ENCODE data around the gene SH2B2. TPM values are rescaled to one million over a fixed set of nuclear protein-coding genes. Genes with fewer than 3 reads are reported as not detected.
A peak's percentile ranks its signal among the peaks of the same experiment; 100 is the strongest.

The SH2B2 gene
- total RNA-seq, 2 experiments from 2014 or later: 2.1 to 2.3 TPM

DNA sequence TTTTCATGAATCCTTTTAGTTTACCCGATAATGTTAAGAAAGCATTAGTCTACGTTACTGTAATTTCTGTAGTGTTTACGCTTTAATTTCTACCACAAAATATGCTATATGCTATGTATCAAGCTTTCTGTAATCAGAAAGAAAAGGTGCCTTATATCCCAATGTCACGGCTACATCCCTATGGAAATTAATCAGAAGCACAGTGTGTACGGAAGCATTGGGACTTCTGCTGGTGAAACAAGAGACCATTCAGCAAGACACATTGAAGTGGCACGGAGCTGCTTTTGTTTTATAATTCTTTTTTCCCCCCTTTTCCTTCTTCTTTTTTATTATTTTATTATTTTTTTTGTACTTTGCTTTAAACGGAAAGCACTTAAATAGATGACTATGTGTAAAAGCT lies 31.2 kb upstream of the SH2B2 start:
- no peak overlapping the region for H3K27ac Mint-ChIP-seq
- H3K4me1 Mint-ChIP-seq: no peaks in the 10 kb centered on the region
- CTCF ChIA-PET: no interaction called here
- no peak for DNase-seq
- no peaks in the 10 kb centered on the region for H3K27me3 Mint-ChIP-seq
- no peaks in the 10 kb centered on the region for H3K9me3 Mint-ChIP-seq
- POLR2A ChIA-PET: no interaction called here
- no peak overlapping the region for H3K4me3 Mint-ChIP-seq
- no peaks in the 10 kb centered on the region for H3K36me3 Mint-ChIP-seq (ENCODE audit: low read depth)

DNA sequence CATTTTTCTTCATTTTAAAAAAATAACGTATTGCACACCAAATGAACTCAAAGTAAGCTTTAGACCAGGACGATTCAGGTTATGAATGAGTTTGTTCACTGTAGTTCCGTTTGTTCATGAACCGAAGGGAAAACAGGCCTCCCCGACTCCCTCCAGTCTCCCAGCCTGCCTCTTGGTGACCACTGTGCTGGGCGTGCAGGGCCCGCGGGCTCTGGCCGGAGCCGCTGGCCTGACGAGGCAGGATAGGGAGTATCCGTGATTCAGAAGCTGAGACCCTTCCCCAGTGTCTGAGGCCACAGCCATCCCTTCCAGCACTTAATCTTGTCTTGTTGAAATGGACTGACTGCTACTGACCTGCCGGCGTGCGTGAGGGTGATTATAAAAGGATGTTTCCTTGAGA lies 30.8 kb upstream of the SH2B2 start:
- no peaks in the 10 kb centered on the region for H3K9me3 Mint-ChIP-seq
- H3K27ac Mint-ChIP-seq: no peak overlapping the region
- H3K4me1 Mint-ChIP-seq: no peaks in the 10 kb centered on the region
- POLR2A ChIA-PET: no interaction called here
- no peak overlapping the region for H3K4me3 Mint-ChIP-seq
- no peak for DNase-seq
- CTCF ChIA-PET: no interaction called here
- H3K27me3 Mint-ChIP-seq: no peaks in the 10 kb centered on the region
- no peaks in the 10 kb centered on the region for H3K36me3 Mint-ChIP-seq (ENCODE audit: low read depth)

- H3K36me3 Mint-ChIP-seq (ENCODE audit: low read depth): no peaks in the 10 kb centered on the region
- CTCF ChIA-PET: no interaction called here
- DNase-seq: no peak
- no peaks in the 10 kb centered on the region for H3K27me3 Mint-ChIP-seq
- POLR2A ChIA-PET: no interaction called here
- H3K27ac Mint-ChIP-seq: no peak overlapping the region
- H3K9me3 Mint-ChIP-seq: no peaks in the 10 kb centered on the region
- no peaks in the 10 kb centered on the region for H3K4me1 Mint-ChIP-seq
- H3K4me3 Mint-ChIP-seq: no peak overlapping the region
These were observed 28.5 kb upstream of the SH2B2 start for GRCh38 chr7:102258073-102258748.

DNA sequence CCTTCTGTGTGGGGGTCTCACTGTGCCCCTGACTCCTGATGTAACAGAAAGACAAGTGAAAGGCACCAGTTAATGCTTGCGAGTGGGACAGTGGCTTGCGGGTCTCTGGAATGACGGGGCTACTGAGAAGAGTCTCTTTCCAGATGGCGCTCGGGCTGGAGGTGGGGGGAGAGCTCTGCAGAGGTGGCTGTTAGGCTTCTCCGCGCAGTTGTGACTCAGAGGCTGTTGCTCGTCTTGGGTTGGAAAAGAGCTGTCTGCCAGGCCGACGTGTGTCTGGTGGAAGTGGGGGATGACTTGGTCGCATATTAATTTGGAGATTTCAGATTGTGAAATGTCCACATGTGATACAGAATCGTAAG lies 27.9 kb upstream of the SH2B2 start:
- Mint-ChIP-seq H3K4me1 (no peaks in the 10 kb centered on the region), H3K9me3 (no peaks in the 10 kb centered on the region), H3K4me3 (no peak overlapping the region), H3K36me3 (ENCODE audit: low read depth) (no peaks in the 10 kb centered on the region), H3K27me3 (no peaks in the 10 kb centered on the region), H3K27ac (no peak overlapping the region)
- ChIA-PET POLR2A (no interaction called here), CTCF (no interaction called here)
- DNase-seq: no peak

- POLR2A ChIA-PET: no interaction called here
- CTCF ChIA-PET: no interaction called here
- no peak overlapping the region for H3K27ac Mint-ChIP-seq
- no peaks in the 10 kb centered on the region for H3K4me1 Mint-ChIP-seq
- no peak for DNase-seq
- no peaks in the 10 kb centered on the region for H3K27me3 Mint-ChIP-seq
- H3K36me3 Mint-ChIP-seq (ENCODE audit: low read depth): no peaks in the 10 kb centered on the region
- H3K4me3 Mint-ChIP-seq: no peak overlapping the region
- no peaks in the 10 kb centered on the region for H3K9me3 Mint-ChIP-seq
These were observed 25.8 kb upstream of the SH2B2 start for GRCh38 chr7:102260856-102261255.

GRCh38 chr7:102261451-102261850 lies 25.2 kb upstream of the SH2B2 start:
- no peaks in the 10 kb centered on the region for H3K36me3 Mint-ChIP-seq (ENCODE audit: low read depth)
- H3K9me3 Mint-ChIP-seq: no peaks in the 10 kb centered on the region
- H3K4me3 Mint-ChIP-seq: no peak overlapping the region
- H3K27ac Mint-ChIP-seq: no peak overlapping the region
- no peak for DNase-seq
- no peaks in the 10 kb centered on the region for H3K4me1 Mint-ChIP-seq
- CTCF ChIA-PET: no interaction called here
- no peaks in the 10 kb centered on the region for H3K27me3 Mint-ChIP-seq
- POLR2A ChIA-PET: no interaction called here

GRCh38 chr7:102262546-102262945 lies 24.1 kb upstream of the SH2B2 start:
- ChIA-PET POLR2A (no interaction called here), CTCF (no interaction called here)
- H3K27ac Mint-ChIP-seq: no peak overlapping the region
- no peaks in the 10 kb centered on the region for H3K4me1 Mint-ChIP-seq
- H3K36me3 Mint-ChIP-seq (ENCODE audit: low read depth): no peaks in the 10 kb centered on the region
- no peak for DNase-seq
- no peaks in the 10 kb centered on the region for H3K9me3 Mint-ChIP-seq
- H3K27me3 Mint-ChIP-seq: no peaks in the 10 kb centered on the region
- H3K4me3 Mint-ChIP-seq: no peak overlapping the region

DNA sequence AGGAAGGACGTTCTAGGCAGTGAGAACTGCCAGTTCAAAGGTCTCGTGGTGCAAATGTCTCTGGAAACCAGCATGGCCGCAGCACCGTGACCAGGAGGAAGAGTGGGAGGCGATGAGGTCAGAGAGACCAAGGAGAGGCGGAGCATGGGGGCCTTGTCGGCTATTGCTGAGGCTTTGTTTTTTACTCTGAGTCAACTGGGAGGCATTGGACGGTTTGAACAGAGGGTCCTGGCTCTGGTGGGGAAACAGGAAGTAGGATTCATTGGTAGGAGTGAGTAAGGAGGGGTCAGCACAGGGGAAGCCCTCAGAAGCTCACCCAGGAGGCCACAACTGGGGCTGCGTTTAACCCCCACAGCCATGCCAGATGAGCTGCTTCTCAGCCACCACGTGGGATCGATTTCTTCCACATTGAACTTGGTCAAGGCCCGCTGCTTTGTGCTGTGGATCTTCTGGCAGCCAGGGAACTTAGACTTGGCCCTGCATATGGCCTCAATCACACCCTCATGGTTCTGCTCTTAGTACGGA lies 22.2 kb upstream of the SH2B2 start:
- ChIA-PET POLR2A (no interaction called here), CTCF (no interaction called here)
- H3K27me3 Mint-ChIP-seq: no peaks in the 10 kb centered on the region
- no peaks in the 10 kb centered on the region for H3K9me3 Mint-ChIP-seq
- H3K4me1 Mint-ChIP-seq: no peaks in the 10 kb centered on the region
- H3K36me3 Mint-ChIP-seq (ENCODE audit: low read depth): no peaks in the 10 kb centered on the region
- no peak overlapping the region for H3K4me3 Mint-ChIP-seq
- DNase-seq: no peak
- no peak overlapping the region for H3K27ac Mint-ChIP-seq

DNA sequence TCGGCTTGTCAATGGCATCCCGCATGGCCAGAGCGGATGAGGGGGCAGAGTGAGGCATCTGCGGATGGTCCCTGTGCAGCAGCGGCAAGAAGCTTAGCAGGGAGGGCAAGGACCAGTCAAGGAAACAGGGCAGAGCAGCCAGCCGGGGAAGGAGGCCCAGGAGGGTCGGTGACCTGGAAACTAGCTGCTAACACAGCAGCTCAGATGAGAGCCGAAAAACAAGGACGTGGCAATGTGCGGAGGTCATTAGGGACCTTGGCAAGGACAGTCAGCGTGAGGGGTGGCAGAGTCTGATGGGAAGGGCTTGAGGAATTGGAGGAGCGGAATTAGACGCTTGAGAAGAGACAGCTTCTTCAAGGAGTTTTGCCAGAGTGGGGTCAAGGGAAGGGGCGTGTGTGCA lies 20.1 kb upstream of the SH2B2 start:
- CTCF ChIA-PET: no interaction called here
- DNase-seq: no peak
- Mint-ChIP-seq H3K27ac (no peak overlapping the region), H3K27me3 (no peaks in the 10 kb centered on the region), H3K36me3 (ENCODE audit: low read depth) (no peaks in the 10 kb centered on the region), H3K9me3 (no peaks in the 10 kb centered on the region), H3K4me3 (no peak overlapping the region), H3K4me1 (no peaks in the 10 kb centered on the region)
- POLR2A ChIA-PET: no interaction called here

GRCh38 chr7:102268635-102269034 lies 18.0 kb upstream of the SH2B2 start:
- no peak for DNase-seq
- no peak overlapping the region for H3K4me3 Mint-ChIP-seq
- H3K36me3 Mint-ChIP-seq (ENCODE audit: low read depth): no peaks in the 10 kb centered on the region
- ChIA-PET CTCF (interaction anchor here (0.7 to 1.4 kb wide), 2 partner anchors 115 to 123 kb away, joined by 4 to 5 read pairs; no protein-coding TSS in a partner anchor), POLR2A (no interaction called here)
- no peaks in the 10 kb centered on the region for H3K9me3 Mint-ChIP-seq
- no peaks in the 10 kb centered on the region for H3K27me3 Mint-ChIP-seq
- no peak overlapping the region for H3K27ac Mint-ChIP-seq
- H3K4me1 Mint-ChIP-seq: no peaks in the 10 kb centered on the region

DNA sequence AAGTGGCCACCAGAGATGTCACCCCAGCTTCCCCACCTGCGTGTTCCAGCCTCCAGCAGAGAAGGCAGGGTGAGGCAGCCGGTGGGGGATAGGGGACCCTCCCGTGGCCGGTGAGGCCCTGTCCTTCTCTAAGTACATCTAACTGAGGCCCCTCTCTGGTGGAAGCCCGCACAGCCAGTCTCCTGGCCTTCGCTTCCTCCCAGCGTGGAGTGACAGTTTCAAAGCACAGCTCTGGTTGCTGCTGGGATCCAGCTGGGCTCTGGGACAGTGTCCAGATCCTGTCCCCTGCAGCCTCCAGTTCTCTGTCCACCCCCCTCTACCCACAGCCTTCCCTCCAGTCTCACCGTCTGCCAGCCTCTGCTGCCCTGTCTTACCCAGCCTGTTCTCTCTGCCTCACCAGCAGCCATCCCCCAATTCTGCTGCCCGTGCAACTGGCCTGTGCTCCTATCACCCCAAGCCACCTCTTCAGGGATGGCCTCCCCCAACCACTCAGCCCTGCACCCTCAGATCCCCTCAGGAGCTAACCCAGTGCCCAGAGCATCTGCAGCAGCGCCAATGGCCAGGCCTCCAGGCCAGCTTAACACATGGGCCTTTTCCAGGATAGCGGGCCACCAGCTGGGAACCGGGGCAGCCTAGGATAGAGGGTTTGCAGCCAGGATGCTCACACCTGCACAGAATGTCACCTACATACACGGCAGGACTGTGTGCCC lies 16.3 kb upstream of the SH2B2 start:
- H3K9me3 Mint-ChIP-seq: no peaks in the 10 kb centered on the region

GRCh38 chr7:102271158-102271798 lies 15.4 kb upstream of the SH2B2 start:
- CTCF ChIA-PET: interaction anchor here (1.3 to 2.8 kb wide), 3 partner anchors 459 to 728 kb away, joined by 3 to 11 read pairs (median 10); no protein-coding TSS in a partner anchor

More for the DNA sequence above, 16.3 kb upstream of the SH2B2 start:
- H3K27ac Mint-ChIP-seq: no peak overlapping the region
- no peaks in the 10 kb centered on the region for H3K36me3 Mint-ChIP-seq (ENCODE audit: low read depth)
- DNase-seq: no peak
- ChIA-PET POLR2A (no interaction called here), CTCF (interaction anchor here (1.3 to 2.8 kb wide), 4 partner anchors 8 to 667 kb away, joined by 3 to 10 read pairs (median 3); no protein-coding TSS in a partner anchor)
- no peaks in the 10 kb centered on the region for H3K27me3 Mint-ChIP-seq
- H3K4me3 Mint-ChIP-seq: no peak overlapping the region
- no peaks in the 10 kb centered on the region for H3K4me1 Mint-ChIP-seq

DNA sequence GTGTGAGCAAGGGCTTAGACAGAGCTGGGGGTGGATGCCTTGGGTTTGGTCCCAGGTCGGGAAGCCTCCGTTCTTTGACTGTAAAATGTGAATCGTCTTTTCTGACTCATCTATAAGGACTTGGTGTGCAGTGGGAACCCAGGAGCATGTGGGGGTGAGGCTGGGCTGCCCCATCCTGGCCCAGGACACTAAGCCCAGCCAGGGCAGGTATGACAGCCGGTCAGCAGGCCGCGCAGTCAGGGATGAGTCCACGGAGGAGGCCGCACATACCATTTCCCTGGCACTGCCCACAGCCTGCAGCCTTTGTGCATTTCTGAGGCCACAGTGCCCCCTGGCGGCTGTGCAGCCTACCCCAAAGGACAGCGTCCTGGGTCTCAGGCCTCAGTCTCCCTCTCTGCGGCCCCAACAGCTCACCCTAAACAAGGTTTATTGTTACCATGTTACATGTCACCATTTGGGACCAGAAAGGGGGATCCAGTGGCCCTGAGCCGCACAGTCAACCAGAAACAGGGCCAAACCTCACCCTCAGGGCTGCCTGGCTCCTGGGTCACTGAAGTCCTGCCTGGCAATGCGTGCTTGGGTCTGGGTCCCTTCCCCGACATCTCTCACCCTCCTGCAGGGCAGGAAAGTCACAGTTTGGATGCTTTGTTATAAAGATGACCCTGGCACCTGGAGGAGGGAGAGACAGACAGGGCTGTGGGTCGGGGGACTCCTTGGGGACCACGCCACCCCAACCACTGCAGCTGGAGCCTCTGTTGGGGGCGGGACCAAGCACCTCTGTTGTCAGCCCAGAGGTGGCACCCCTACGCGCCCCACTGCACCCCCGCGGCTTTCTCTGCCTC lies 14.4 kb upstream of the SH2B2 start:
- no peak overlapping the region for H3K27ac Mint-ChIP-seq
- POLR2A ChIA-PET: no interaction called here

More at GRCh38 chr7:102271158-102271798, 15.4 kb upstream of the SH2B2 start:
- Mint-ChIP-seq H3K36me3 (ENCODE audit: low read depth) (no peaks in the 10 kb centered on the region), H3K9me3 (no peaks in the 10 kb centered on the region), H3K4me3 (no peak overlapping the region), H3K27me3 (no peaks in the 10 kb centered on the region), H3K4me1 (no peaks in the 10 kb centered on the region), H3K27ac (no peak overlapping the region)
- DNase-seq: no peak
- POLR2A ChIA-PET: no interaction called here

More for the DNA sequence above, 14.4 kb upstream of the SH2B2 start:
- H3K27me3 Mint-ChIP-seq: no peaks in the 10 kb centered on the region
- H3K4me3 Mint-ChIP-seq: no peak overlapping the region
- no peaks in the 10 kb centered on the region for H3K36me3 Mint-ChIP-seq (ENCODE audit: low read depth)
- peak; percentile 74 for DNase-seq
- CTCF ChIA-PET: interaction anchor here (0.5 to 2.8 kb wide), 5 partner anchors 39 to 729 kb away, joined by 3 to 11 read pairs (median 4); no protein-coding TSS in a partner anchor
- no peaks in the 10 kb centered on the region for H3K4me1 Mint-ChIP-seq
- H3K9me3 Mint-ChIP-seq: no peaks in the 10 kb centered on the region
